OCI-LY1 (cell line): ENCODE measurements around the gene ERG.

Source experiments
- H2AFZ ChIP-seq: fragments of 200-600 bp; sonication (generic), shearing (Covaris generic); 2 replicates; pipeline ENCODE4 v1.6.0; 2014; ENCODE audit warnings: antibody characterized with exemption, mild to moderate bottlenecking, low read length
- H3F3A ChIP-seq: fragments of 200-600 bp; sonication (generic), shearing (Covaris generic); 2 replicates; pipeline ENCODE4 v1.6.0; 2014; ENCODE audit warnings: mild to moderate bottlenecking, antibody characterized with exemption, low read length, moderate library complexity; ENCODE audit not compliant: insufficient read depth
- H3K27ac ChIP-seq: fragments of 200-600 bp; sonication (generic); 2 replicates; pipeline ENCODE4 v1.5.1; 2014; ENCODE audit warnings: low read length, mixed run types, mild to moderate bottlenecking, low read depth; ENCODE audit not compliant: poor library complexity, severe bottlenecking
- H3K27me3 ChIP-seq: fragments of 200-600 bp; sonication (generic); 2 replicates; pipeline ENCODE4 v1.6.0; 2014; ENCODE audit warnings: antibody characterized with exemption, mild to moderate bottlenecking, low read length, moderate library complexity; ENCODE audit not compliant: insufficient read depth
- H3K36me3 ChIP-seq: fragments of 200-600 bp; sonication (generic); 2 replicates; pipeline ENCODE4 v1.6.1; 2014; ENCODE audit warnings: mild to moderate bottlenecking, antibody characterized with exemption, low read length, moderate library complexity, mixed read lengths; ENCODE audit not compliant: insufficient read depth
- H3K4me1 ChIP-seq: fragments of 200-600 bp; sonication (generic); 2 replicates; pipeline ENCODE4 v1.5.1; 2014; ENCODE audit warnings: mild to moderate bottlenecking, low read length, moderate library complexity; ENCODE audit not compliant: insufficient read depth, severe bottlenecking
- H3K4me2 ChIP-seq: fragments of 200-600 bp; sonication (generic), shearing (Covaris generic); 2 replicates; pipeline ENCODE4 v1.6.1; 2014; ENCODE audit warnings: low read length
- H3K4me3 ChIP-seq: fragments of 200-600 bp; sonication (generic); 2 replicates; pipeline ENCODE4 v1.5.1; 2014; ENCODE audit warnings: low read length, low read depth, mild to moderate bottlenecking, mixed read lengths; ENCODE audit not compliant: poor library complexity, severe bottlenecking
- H3K79me2 ChIP-seq: fragments of 200-600 bp; shearing (Covaris generic); 2 replicates; pipeline ENCODE4 v1.6.1; 2016; ENCODE audit warnings: mixed run types, low read length, mixed read lengths; ENCODE audit not compliant: insufficient read depth
- H3K9ac ChIP-seq: fragments of 200-600 bp; sonication (generic), shearing (Covaris generic); 2 replicates; pipeline ENCODE4 v1.6.1; 2014; ENCODE audit warnings: mild to moderate bottlenecking, low read length, mixed read lengths
- H3K9me2 ChIP-seq: fragments of 200-600 bp; sonication (generic), shearing (Covaris generic); 2 replicates; pipeline ENCODE4 v1.6.1; 2014; ENCODE audit warnings: low read depth, mild to moderate bottlenecking, low read length, mixed read lengths
- H3K9me3 ChIP-seq: fragments of 200-600 bp; shearing (Covaris generic); 2 replicates; pipeline ENCODE4 v1.6.1; 2014; ENCODE audit warnings: low read length, mixed read lengths
- H4K20me1 ChIP-seq: fragments of 200-600 bp; sonication (generic), shearing (Covaris generic); 2 replicates; pipeline ENCODE4 v1.6.0; 2016; ENCODE audit warnings: mild to moderate bottlenecking, low read length; ENCODE audit not compliant: insufficient read depth
- CTCF ChIP-seq: fragments of 200-600 bp; sonication (generic), shearing (Covaris generic); IDR thresholded peaks from 2 replicates; pipeline ENCODE4 v1.5.1; 2017; ENCODE audit warnings: mild to moderate bottlenecking, antibody characterized with exemption, low read length, moderate library complexity, mixed read lengths
- EZH2 ChIP-seq: fragments of 200-600 bp; sonication (generic), shearing (Covaris generic); IDR thresholded peaks from 2 replicates; pipeline ENCODE4 v1.8.0; 2017; ENCODE audit warnings: borderline replicate concordance, mixed run types, mild to moderate bottlenecking, antibody characterized with exemption, low read length, moderate library complexity, mixed read lengths

The ERG gene, protein sequence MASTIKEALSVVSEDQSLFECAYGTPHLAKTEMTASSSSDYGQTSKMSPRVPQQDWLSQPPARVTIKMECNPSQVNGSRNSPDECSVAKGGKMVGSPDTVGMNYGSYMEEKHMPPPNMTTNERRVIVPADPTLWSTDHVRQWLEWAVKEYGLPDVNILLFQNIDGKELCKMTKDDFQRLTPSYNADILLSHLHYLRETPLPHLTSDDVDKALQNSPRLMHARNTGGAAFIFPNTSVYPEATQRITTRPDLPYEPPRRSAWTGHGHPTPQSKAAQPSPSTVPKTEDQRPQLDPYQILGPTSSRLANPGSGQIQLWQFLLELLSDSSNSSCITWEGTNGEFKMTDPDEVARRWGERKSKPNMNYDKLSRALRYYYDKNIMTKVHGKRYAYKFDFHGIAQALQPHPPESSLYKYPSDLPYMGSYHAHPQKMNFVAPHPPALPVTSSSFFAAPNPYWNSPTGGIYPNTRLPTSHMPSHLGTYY

DNA sequence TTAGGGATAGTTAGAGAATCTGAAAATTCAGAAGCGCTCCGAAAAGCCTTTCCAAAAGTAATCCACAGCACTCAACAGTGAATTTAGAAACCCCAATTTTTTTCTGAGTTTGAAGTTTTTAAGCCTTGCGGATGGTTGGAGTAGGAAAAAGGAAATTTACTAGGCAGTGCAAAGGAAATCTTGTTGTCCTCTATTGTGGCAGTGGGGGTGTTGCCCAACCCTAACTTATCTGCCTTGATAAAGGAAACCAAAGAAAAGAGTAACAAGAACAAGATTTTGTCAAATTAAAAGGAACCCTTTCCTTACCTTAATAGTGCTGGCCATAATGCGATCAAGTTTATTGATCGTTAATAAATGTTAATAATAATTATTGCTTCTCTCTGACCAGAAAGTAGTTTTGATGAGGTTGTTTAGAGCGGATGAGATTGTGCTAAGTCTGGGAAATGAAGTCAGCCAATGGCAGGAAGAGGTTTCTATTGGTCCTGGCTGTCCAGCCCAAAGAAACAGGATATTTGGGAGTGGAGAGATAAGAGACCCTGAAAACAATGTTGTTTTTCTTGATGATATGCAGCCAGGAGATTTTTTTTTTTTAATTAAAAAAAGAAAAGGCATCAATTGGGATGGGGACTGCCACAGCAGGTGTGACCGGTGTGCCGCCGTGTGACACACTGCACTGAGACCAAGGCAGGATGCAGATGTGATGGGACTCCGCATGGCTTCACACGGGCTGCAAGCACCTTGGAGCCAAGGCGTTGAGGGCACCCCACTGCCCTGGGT, at the start of gene ERG:
Gene ERG (minus strand): TSS at position 421 of the 777 bp plus-strand sequence. CDS start 97 bp downstream, at position 324.
- Histone ChIP-seq H3K36me3 (no peaks in the 10 kb centered on the region), H3K9ac (no peak within 1 kb of the TSS), H3K27me3 (no peaks in the 10 kb centered on the region), H3K4me2 (no peak within 1 kb of the TSS), H3F3A (no peaks in the 10 kb centered on the region), H3K27ac (no peak within 1 kb of the TSS), H3K79me2 (no peaks in the 10 kb centered on the region), H3K9me3 (no peaks in the 10 kb centered on the region), H3K9me2 (no peaks in the 10 kb centered on the region), H3K4me1 (no peaks in the 10 kb centered on the region), H2AFZ (no peak within 1 kb of the TSS), H3K4me3 (no peak within 1 kb of the TSS), H4K20me1 (no peaks in the 10 kb centered on the region)
- TF ChIP-seq EZH2, result no peak
- TF ChIP-seq CTCF, result no peak

DNA sequence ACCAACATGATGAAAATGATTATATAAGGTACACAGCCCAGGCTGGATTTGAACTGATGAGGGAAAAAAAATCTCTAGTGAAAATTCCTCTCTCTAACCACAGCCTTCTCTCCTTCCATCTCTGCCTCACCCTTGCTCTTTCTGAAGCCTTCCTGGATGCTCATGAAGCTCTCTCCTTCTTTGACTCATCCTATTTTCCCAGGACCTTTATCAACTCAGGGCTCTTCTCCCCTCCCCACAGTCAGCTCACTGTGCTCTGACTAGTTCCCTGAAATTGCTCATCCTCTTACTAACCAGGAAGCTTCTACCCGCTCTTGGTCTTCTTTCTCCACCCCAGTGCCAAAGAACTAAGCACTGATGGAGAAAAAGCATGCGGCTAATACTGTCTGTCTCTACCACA, 46.4 kb upstream of the ERG start:
- Histone ChIP-seq H3F3A (no peaks in the 10 kb centered on the region), H3K9me3 (no peaks in the 10 kb centered on the region), H3K9me2 (no peaks in the 10 kb centered on the region), H3K27ac (no peak overlapping the region), H3K79me2 (no peaks in the 10 kb centered on the region), H3K4me3 (no peak overlapping the region), H3K9ac (no peak overlapping the region), H4K20me1 (no peaks in the 10 kb centered on the region), H3K27me3 (no peaks in the 10 kb centered on the region), H2AFZ (no peak overlapping the region), H3K36me3 (no peaks in the 10 kb centered on the region), H3K4me1 (no peaks in the 10 kb centered on the region), H3K4me2 (no peak overlapping the region)
- TF ChIP-seq CTCF, result no peak
- TF ChIP-seq EZH2, result no peak

- Histone ChIP-seq H3K9ac (no peak overlapping the region), H2AFZ (no peak overlapping the region), H3K4me1 (no peaks in the 10 kb centered on the region), H3K79me2 (no peaks in the 10 kb centered on the region), H4K20me1 (no peaks in the 10 kb centered on the region), H3K27ac (no peak overlapping the region), H3K36me3 (no peaks in the 10 kb centered on the region), H3K4me2 (no peak overlapping the region), H3F3A (no peaks in the 10 kb centered on the region), H3K9me3 (no peaks in the 10 kb centered on the region), H3K4me3 (no peak overlapping the region), H3K9me2 (no peaks in the 10 kb centered on the region), H3K27me3 (no peaks in the 10 kb centered on the region)
- TF ChIP-seq CTCF (no peak), EZH2 (no peak)
These were observed 44.0 kb upstream of the ERG start for GRCh38 chr21:38542263-38542662.
